HepG2 (cell line): ENCODE data around the gene DNAJA3. TPM values are rescaled to one million over a fixed set of nuclear protein-coding genes. Genes with fewer than 3 reads are reported as not detected.

Experiments used
- BCL3 ChIP-seq: sonication (generic); formaldehyde crosslinking; IDR thresholded peaks from 2 replicates; pipeline ENCODE4 v1.5.1; 2020; ENCODE audit warnings: mild to moderate bottlenecking, missing genetic modification reagents, moderate library complexity
- BRD4 ChIP-seq: sonication (generic); formaldehyde crosslinking; IDR thresholded peaks from 2 replicates; pipeline ENCODE4 v1.4.0; 2020; ENCODE audit warnings: missing genetic modification reagents
- FOXK1 ChIP-seq: sonication (generic); formaldehyde crosslinking; IDR thresholded peaks from 2 replicates; pipeline ENCODE4 v1.4.0; 2020; ENCODE audit warnings: low read depth, missing genetic modification reagents, borderline replicate concordance
- GPN1 ChIP-seq: sonication (generic); formaldehyde crosslinking; IDR thresholded peaks from 2 replicates; pipeline ENCODE4 v1.5.1; 2020; ENCODE audit warnings: missing genetic modification reagents, borderline replicate concordance
- KIAA2018 ChIP-seq: sonication (generic); formaldehyde crosslinking; IDR thresholded peaks from 2 replicates; pipeline ENCODE4 v1.5.0; 2020; ENCODE audit warnings: mild to moderate bottlenecking, missing genetic modification reagents, borderline replicate concordance
- KLF16 ChIP-seq, 2 experiments: sonication (generic) in 1 of 2; formaldehyde crosslinking in 1 of 2; IDR thresholded peaks; 2 replicates each; pipeline versions ENCODE4 v1.6.1 to v1.8.0; 2016 to 2023; ENCODE audit warnings: missing genetic modification reagents in 2 of 2, missing compliant biosample characterization in 1 of 2
- MAFG ChIP-seq: sonication (generic); formaldehyde crosslinking; IDR thresholded peaks from 2 replicates; pipeline ENCODE4 v1.5.1; 2020; ENCODE audit warnings: mild to moderate bottlenecking, missing genetic modification reagents
- NCOR1 ChIP-seq: fragments of 200-600 bp; sonication (generic); IDR thresholded peaks from 2 replicates; pipeline ENCODE4 v1.7.0; 2017; ENCODE audit warnings: antibody characterized with exemption, low read length, borderline replicate concordance
- TBP ChIP-seq: sonication (generic); formaldehyde crosslinking; IDR thresholded peaks from 2 replicates; pipeline ENCODE4 v1.5.0; 2020; ENCODE audit warnings: missing genetic modification reagents
- TBX2 ChIP-seq: sonication (generic); formaldehyde crosslinking; IDR thresholded peaks from 2 replicates; pipeline ENCODE4 v1.5.0; 2020; ENCODE audit warnings: missing genetic modification reagents, mild to moderate bottlenecking, borderline replicate concordance
- TFDP1 ChIP-seq: IDR thresholded peaks from 2 replicates; pipeline ENCODE4 v1.6.1; 2016; ENCODE audit warnings: missing compliant biosample characterization, missing genetic modification reagents, borderline replicate concordance
- ZEB1 ChIP-seq: IDR thresholded peaks from 2 replicates; pipeline ENCODE4 v1.6.1; 2012; ENCODE audit warnings: mild to moderate bottlenecking, low read depth, inconsistent platforms; ENCODE audit not compliant: insufficient replicate concordance
- ZFP62 ChIP-seq: sonication (generic); formaldehyde crosslinking; IDR thresholded peaks from 2 replicates; pipeline ENCODE4 v1.4.0; 2020; ENCODE audit warnings: missing genetic modification reagents
- ZNF207 ChIP-seq: fragments of 450-650 bp; IDR thresholded peaks from 2 replicates; pipeline ENCODE4 v1.6.1; 2016; ENCODE audit warnings: antibody characterized with exemption, borderline replicate concordance
- ZNF251 ChIP-seq: sonication (generic); formaldehyde crosslinking; IDR thresholded peaks from 2 replicates; pipeline ENCODE4 v1.9.0; 2021; ENCODE audit warnings: mild to moderate bottlenecking, missing genetic modification reagents
- ZNF274 ChIP-seq: sonication (generic); formaldehyde crosslinking; IDR thresholded peaks from 2 replicates; pipeline ENCODE4 v1.5.1; 2020; ENCODE audit warnings: mild to moderate bottlenecking, missing genetic modification reagents
- ZNF768 ChIP-seq: sonication (generic); formaldehyde crosslinking; IDR thresholded peaks from 2 replicates; pipeline ENCODE4 v1.4.0; 2020; ENCODE audit warnings: missing genetic modification reagents
- ZNF790 ChIP-seq: sonication (generic); formaldehyde crosslinking; IDR thresholded peaks from 2 replicates; pipeline ENCODE4 v1.8.0; 2022; ENCODE audit warnings: missing genetic modification reagents, mild to moderate bottlenecking, borderline replicate concordance
- polyA plus RNA-seq, 8 experiments: library from polyadenylated mRNA; depleted of rRNA in 3 of 8; stranded (reverse) in 7 of 8; unstranded in 1 of 8; fragments of >200 nt; fragmentation: Illumina TruSeq in 4 of 8; extraction: Trizol in 4 of 8; gene quantifications; 2 replicates each; pipeline versions ENCODE4 v1.2.1 to v1.2.3, GENCODE V29; 2011 to 2016; ENCODE audit warnings: low read depth in 4 of 8, missing spikeins in 1 of 8, mixed read lengths in 1 of 8; ENCODE audit not compliant: insufficient read depth in 1 of 8
- total RNA-seq, 5 experiments: library from RNA; depleted of rRNA; stranded (reverse); fragments of >200 nt; fragmentation: Illumina TruSeq; extraction: Trizol; gene quantifications; 2 replicates each; pipeline ENCODE4 v1.2.3, GENCODE V29; 2016; ENCODE audit warnings: low read depth in 1 of 5

DNAJA3 gene
- total and polyA plus RNA-seq, 2 of the 13 experiments (the other 11 are each of a cell fraction or from before 2014, with no cell fraction given) = 77.0 to 83.3 TPM

- peak; percentile 79; the same call in 1 of the 2 replicates for TF ChIP-seq KIAA2018
- no peak; the same call in 1 of the 2 replicates for TF ChIP-seq FOXK1 (CRISPR knock-in tag)
- no peak for TF ChIP-seq ZNF207
- TF ChIP-seq ZFP62 (CRISPR knock-in tag) = no peak
- TF ChIP-seq ZEB1 = no peak
- peak; percentile 87 for TF ChIP-seq TBX2 (CRISPR knock-in tag)
- no peak for TF ChIP-seq BRD4 (CRISPR knock-in tag)
- TF ChIP-seq GPN1 (CRISPR knock-in tag) = peak; percentile 68; the same call in 1 of the 2 replicates
- TF ChIP-seq NCOR1 = no peak; the same call in 1 of the 2 replicates
- TF ChIP-seq KLF16 (CRISPR knock-in tag; IDR thresholded peaks at IDR 0.05) = 0 out of 4 replicates have a peak, but pooled peaks of 1 of the 2 experiments have one; percentile 49
- TF ChIP-seq TBP (CRISPR knock-in tag) = no peak
- no peak for TF ChIP-seq MAFG (CRISPR knock-in tag)
- TF ChIP-seq ZNF251 (CRISPR knock-in tag) = no peak
- TF ChIP-seq ZNF790 = no peak
- TF ChIP-seq TFDP1 (CRISPR knock-in tag) = peak; percentile 52; the same call in 1 of the 2 replicates
- 0 out of 2 replicates have a peak, but pooled peaks have one; percentile 34 for TF ChIP-seq ZNF768 (CRISPR knock-in tag)
- no peak for TF ChIP-seq ZNF274 (CRISPR knock-in tag)
- no peak; the same call in 1 of the 2 replicates for TF ChIP-seq BCL3 (CRISPR knock-in tag)
These were observed 485 bp downstream of the DNAJA3 start (continued) for GRCh38 chr16:4426021-4426684.
